Nephron (organoid): ENCODE data around the gene ABCG1.

Experiments used
- H3K27ac Mint-ChIP-seq, 3 experiments: 2 replicates each; pipeline ENCODE4 v1.8.0; 2020; ENCODE audit warnings: mixed read lengths in 3 of 3, mild to moderate bottlenecking in 2 of 3, moderate library complexity in 1 of 3
- H3K27me3 Mint-ChIP-seq: 2 replicates; pipeline ENCODE4 v1.8.0; 2021; ENCODE audit warnings: low read depth, mild to moderate bottlenecking, moderate library complexity, mixed read lengths
- H3K36me3 Mint-ChIP-seq: 2 replicates; pipeline ENCODE4 v1.8.0; 2020; ENCODE audit warnings: low read depth, mixed read lengths
- H3K4me1 Mint-ChIP-seq: 2 replicates; pipeline ENCODE4 v1.8.0; 2020; ENCODE audit warnings: mixed read lengths
- H3K4me3 Mint-ChIP-seq, 3 experiments: 2 replicates each; pipeline ENCODE4 v1.8.0; 2020; ENCODE audit warnings: mild to moderate bottlenecking in 3 of 3, mixed read lengths in 3 of 3, moderate library complexity in 2 of 3
- H3K9me3 Mint-ChIP-seq: 2 replicates; pipeline ENCODE4 v1.8.0; 2020; ENCODE audit warnings: mixed read lengths
- TF ChIP-seq, protein P1 (sequence below), 3 experiments: fragments of 200-600 bp; sonication (generic); IDR thresholded peaks; one replicate each; pipeline ENCODE4 v1.5.0; 2021; ENCODE audit warnings: antibody characterized with exemption in 3 of 3; ENCODE audit not compliant: unreplicated experiment in 3 of 3

ABCG1 gene

DNA sequence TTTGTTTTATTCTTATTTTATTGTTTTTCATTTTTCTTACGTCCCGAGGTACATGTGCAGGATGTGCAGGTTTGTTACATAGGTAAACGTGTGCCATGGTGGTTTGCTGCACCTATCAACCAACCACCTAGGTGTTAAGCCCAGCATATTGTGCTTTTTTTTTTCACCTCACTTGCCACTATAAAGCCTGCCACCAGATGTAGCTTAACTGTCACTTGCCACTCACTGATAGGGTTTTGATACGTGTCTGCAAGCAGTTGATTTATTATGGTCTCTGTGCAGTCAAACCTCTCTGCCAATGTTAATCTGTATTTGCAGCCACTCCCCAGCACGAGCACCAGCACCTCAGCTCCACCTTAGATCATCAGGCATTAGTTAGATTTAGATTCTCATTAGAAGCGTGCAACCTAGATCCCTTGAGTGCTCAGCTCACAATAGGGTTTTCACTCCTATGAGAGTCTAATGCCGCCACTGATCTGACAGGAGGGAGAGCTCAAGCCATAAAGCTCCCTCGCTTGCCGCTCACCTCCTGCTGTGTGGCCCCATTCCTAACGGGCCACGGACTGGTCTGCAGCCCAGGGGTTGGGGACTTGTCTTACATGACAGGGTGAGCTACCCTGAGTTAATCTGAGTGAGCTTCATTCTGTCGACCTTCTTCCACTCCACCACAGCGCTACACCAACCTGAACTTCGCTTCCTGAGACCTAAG is 17.9 kb upstream of the ABCG1 start:
- TF ChIP-seq, protein P1, sequence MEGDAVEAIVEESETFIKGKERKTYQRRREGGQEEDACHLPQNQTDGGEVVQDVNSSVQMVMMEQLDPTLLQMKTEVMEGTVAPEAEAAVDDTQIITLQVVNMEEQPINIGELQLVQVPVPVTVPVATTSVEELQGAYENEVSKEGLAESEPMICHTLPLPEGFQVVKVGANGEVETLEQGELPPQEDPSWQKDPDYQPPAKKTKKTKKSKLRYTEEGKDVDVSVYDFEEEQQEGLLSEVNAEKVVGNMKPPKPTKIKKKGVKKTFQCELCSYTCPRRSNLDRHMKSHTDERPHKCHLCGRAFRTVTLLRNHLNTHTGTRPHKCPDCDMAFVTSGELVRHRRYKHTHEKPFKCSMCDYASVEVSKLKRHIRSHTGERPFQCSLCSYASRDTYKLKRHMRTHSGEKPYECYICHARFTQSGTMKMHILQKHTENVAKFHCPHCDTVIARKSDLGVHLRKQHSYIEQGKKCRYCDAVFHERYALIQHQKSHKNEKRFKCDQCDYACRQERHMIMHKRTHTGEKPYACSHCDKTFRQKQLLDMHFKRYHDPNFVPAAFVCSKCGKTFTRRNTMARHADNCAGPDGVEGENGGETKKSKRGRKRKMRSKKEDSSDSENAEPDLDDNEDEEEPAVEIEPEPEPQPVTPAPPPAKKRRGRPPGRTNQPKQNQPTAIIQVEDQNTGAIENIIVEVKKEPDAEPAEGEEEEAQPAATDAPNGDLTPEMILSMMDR (IDR thresholded peaks at IDR 0.05; ENCODE audit: unreplicated experiment in 3 of 3): no peak
- Mint-ChIP-seq H3K9me3 (peaks cover 12% of the 10 kb centered on the region), H3K36me3 (no peaks in the 10 kb centered on the region), H3K4me3 (no peak overlapping the region), H3K27ac (peak overlapping the region in 1 of 3 experiments; percentile 26), H3K4me1 (no peaks in the 10 kb centered on the region), H3K27me3 (peaks cover 18% of the 10 kb centered on the region)

- Mint-ChIP-seq H3K36me3 (no peaks in the 10 kb centered on the region), H3K27ac (no peak overlapping the region), H3K9me3 (peaks cover 12% of the 10 kb centered on the region), H3K4me1 (no peaks in the 10 kb centered on the region), H3K4me3 (no peak overlapping the region), H3K27me3 (peaks cover 18% of the 10 kb centered on the region)
- TF ChIP-seq, protein P1 (IDR thresholded peaks at IDR 0.05; ENCODE audit: unreplicated experiment in 3 of 3): no peak
Observed at GRCh38 chr21:42201615-42202161, 17.3 kb upstream of the ABCG1 start.

DNA sequence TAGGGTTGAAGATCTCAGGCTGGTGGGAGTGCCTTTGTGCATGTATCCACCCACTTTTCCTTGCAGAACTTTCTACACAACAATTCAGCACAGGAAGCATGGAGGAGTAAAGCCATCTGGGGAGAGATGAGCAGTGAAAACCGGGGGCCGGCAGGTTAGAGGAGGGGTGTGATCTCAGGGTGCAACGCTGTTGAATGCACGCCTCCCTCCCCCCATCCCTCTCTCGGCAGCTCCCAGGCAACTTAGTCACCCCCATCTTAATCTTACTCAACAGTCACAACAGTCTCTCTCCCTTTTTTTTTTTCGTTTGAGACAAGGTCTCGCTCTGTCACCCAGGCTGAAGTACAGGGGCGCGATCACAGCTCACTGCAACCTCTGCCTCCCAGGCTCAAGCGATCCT is 16.6 kb upstream of the ABCG1 start:
- H3K27me3 Mint-ChIP-seq: peaks cover 18% of the 10 kb centered on the region
- no peaks in the 10 kb centered on the region for H3K36me3 Mint-ChIP-seq
- H3K27ac Mint-ChIP-seq: no peak overlapping the region
- no peak overlapping the region for H3K4me3 Mint-ChIP-seq
- no peaks in the 10 kb centered on the region for H3K4me1 Mint-ChIP-seq
- H3K9me3 Mint-ChIP-seq: peaks cover 18% of the 10 kb centered on the region
- TF ChIP-seq, protein P1 (IDR thresholded peaks at IDR 0.05; ENCODE audit: unreplicated experiment in 3 of 3): no peak

- no peaks in the 10 kb centered on the region for H3K4me1 Mint-ChIP-seq
- no peak overlapping the region for H3K4me3 Mint-ChIP-seq
- H3K27me3 Mint-ChIP-seq: peaks cover 13% of the 10 kb centered on the region
- H3K27ac Mint-ChIP-seq: no peak overlapping the region
- TF ChIP-seq, protein P1 (IDR thresholded peaks at IDR 0.05; ENCODE audit: unreplicated experiment in 3 of 3): no peak
- peaks cover 22% of the 10 kb centered on the region for H3K9me3 Mint-ChIP-seq
- H3K36me3 Mint-ChIP-seq: no peaks in the 10 kb centered on the region
Observed at GRCh38 chr21:42203321-42203720, 15.6 kb upstream of the ABCG1 start.

- no peak overlapping the region for H3K27ac Mint-ChIP-seq
- H3K4me1 Mint-ChIP-seq: no peaks in the 10 kb centered on the region
- H3K9me3 Mint-ChIP-seq: peaks cover 22% of the 10 kb centered on the region
- H3K4me3 Mint-ChIP-seq: no peak overlapping the region
- no peaks in the 10 kb centered on the region for H3K36me3 Mint-ChIP-seq
- H3K27me3 Mint-ChIP-seq: peaks cover 13% of the 10 kb centered on the region
- TF ChIP-seq, protein P1 (IDR thresholded peaks at IDR 0.05; ENCODE audit: unreplicated experiment in 3 of 3): no peak
Observed at GRCh38 chr21:42203936-42204335, 15.0 kb upstream of the ABCG1 start.

DNA sequence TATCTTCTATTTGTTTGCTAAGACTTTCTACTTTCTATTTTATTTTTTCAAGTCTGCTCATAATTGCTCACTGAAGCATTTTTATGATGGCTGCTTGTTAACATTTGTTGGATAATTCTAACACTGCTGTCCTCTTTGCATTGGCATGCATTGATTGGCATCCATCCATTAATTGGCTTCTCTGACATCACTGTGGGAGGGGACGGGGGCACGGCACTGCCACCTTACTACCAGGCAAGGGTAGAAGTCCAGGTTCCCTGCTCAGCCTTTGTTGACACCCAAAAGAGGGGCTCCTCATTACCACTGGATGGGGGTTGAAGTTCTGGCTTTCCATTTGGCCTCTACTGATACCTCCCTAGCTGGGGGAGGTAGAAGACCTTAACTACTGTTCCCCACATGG is 11.5 kb upstream of the ABCG1 start:
- H3K4me1 Mint-ChIP-seq: no peaks in the 10 kb centered on the region
- H3K4me3 Mint-ChIP-seq: no peak overlapping the region
- H3K9me3 Mint-ChIP-seq: peaks cover 27% of the 10 kb centered on the region
- TF ChIP-seq, protein P1 (IDR thresholded peaks at IDR 0.05; ENCODE audit: unreplicated experiment in 3 of 3): no peak
- H3K36me3 Mint-ChIP-seq: no peaks in the 10 kb centered on the region
- H3K27me3 Mint-ChIP-seq: peaks cover under 1% of the 10 kb centered on the region
- H3K27ac Mint-ChIP-seq: no peak overlapping the region
